ENCODE data around the gene HIPK4. TPM values are rescaled to one million over a fixed set of nuclear protein-coding genes. Genes with fewer than 3 reads are reported as not detected.

Gene HIPK4
- total and polyA plus RNA-seq, 2 of the 4 experiments (the other 2 are of a cell fraction) = 0.12 to 0.18 TPM

GRCh38 chr19:40410030-40410389 is 20.0 kb upstream of the HIPK4 start:
- no CpG with 5 or more reads among the region's 9 CpGs for WGBS, 2 experiments (ENCODE audit: extremely low coverage in 2 of 2, insufficient read length in 1 of 2)
- Histone ChIP-seq H2BK15ac (ENCODE audit: low read depth, low read length) (no peak overlapping the region), H2AK5ac (ENCODE audit: low read depth, low read length) (no peak overlapping the region), H3K9ac (ENCODE audit: low read depth, low read length) (no peak overlapping the region), H3K4me1 (ENCODE audit: control insufficient read depth, insufficient read depth, low read length) (no peaks in the 10 kb centered on the region), H3K4ac (ENCODE audit: low read depth, low read length) (no peak overlapping the region), H3K27me3 (ENCODE audit: control insufficient read depth, insufficient read depth, low read length) (no peaks in the 10 kb centered on the region), H4K91ac (ENCODE audit: insufficient read depth, low read depth, low read length) (no peak overlapping the region), H3K27ac (ENCODE audit: insufficient read depth, low read length) (no peak overlapping the region), H3K56ac (ENCODE audit: extremely low read depth, insufficient read depth, low read length) (no peak overlapping the region), H2AK9ac (replicated peaks; ENCODE audit: low read depth, low read length, poor library complexity) (no peak overlapping the region), H3K18ac (ENCODE audit: low read depth, low read length) (no peak overlapping the region), H4K5ac (ENCODE audit: low read depth, low read length) (no peak overlapping the region), H2BK120ac (ENCODE audit: low read depth, low read length) (no peak overlapping the region), H3K79me1 (ENCODE audit: low read depth in 1 of 2, low read length in 2 of 2) (no peaks in the 10 kb centered on the region), H4K20me1 (ENCODE audit: insufficient read depth, low read length) (no peaks in the 10 kb centered on the region), H3K36me3 (ENCODE audit: control insufficient read depth, insufficient read depth, low read length) (no peaks in the 10 kb centered on the region), H3K23ac (ENCODE audit: low read depth, low read length) (no peak overlapping the region), H3K4me3 (ENCODE audit: insufficient read depth, low read depth, low read length) (no peak overlapping the region), H4K8ac (ENCODE audit: low read depth in 2 of 2, low read length in 2 of 2) (no peak overlapping the region), H2AFZ (replicated peaks; ENCODE audit: low read length, poor library complexity) (no peak overlapping the region), H3K9me1 (ENCODE audit: insufficient read depth, low read length) (no peaks in the 10 kb centered on the region), H3K14ac (replicated peaks; ENCODE audit: low read depth, low read length) (no peak overlapping the region), H2BK5ac (ENCODE audit: low read depth, low read length, poor library complexity, severe bottlenecking) (no peak overlapping the region), H3K9me3 (ENCODE audit: control insufficient read depth, insufficient read depth, low read length) (no peaks in the 10 kb centered on the region), H3K4me2 (ENCODE audit: low read depth, low read length) (no peak overlapping the region), H2BK20ac (ENCODE audit: low read depth, low read length) (no peak overlapping the region)
- no peak for TF ChIP-seq RFX5 (IDR thresholded peaks at IDR 0.05; ENCODE audit: low read depth, low read length)
- TF ChIP-seq FOS (IDR thresholded peaks at IDR 0.05; ENCODE audit: low read depth, low read length) = no peak
- no peak for TF ChIP-seq ELK1 (IDR thresholded peaks at IDR 0.05; ENCODE audit: borderline replicate concordance, low read depth, low read length)
- TF ChIP-seq CEBPB (IDR thresholded peaks at IDR 0.05; ENCODE audit: low read depth, low read length) = no peak
- no peak for TF ChIP-seq USF2 (IDR thresholded peaks at IDR 0.05; ENCODE audit: low read depth, low read length)
- TF ChIP-seq CHD1 (IDR thresholded peaks at IDR 0.05; ENCODE audit: low read depth, low read length) = no peak
- TF ChIP-seq RAD21 (IDR thresholded peaks at IDR 0.05; ENCODE audit: low read length) = no peak
- TF ChIP-seq SMC3 (IDR thresholded peaks at IDR 0.05; ENCODE audit: low read depth, low read length) = no peak
- no peak for TF ChIP-seq CTCF (conservative IDR thresholded peaks at IDR 0.05; ENCODE audit: low read depth, low read length)
- TF ChIP-seq MXI1 (IDR thresholded peaks at IDR 0.05; ENCODE audit: borderline replicate concordance, low read depth, low read length) = no peak
- no peak for TF ChIP-seq BHLHE40 (IDR thresholded peaks at IDR 0.05; ENCODE audit: low read depth, low read length)
- TF ChIP-seq MAFK (IDR thresholded peaks at IDR 0.05; ENCODE audit: low read depth, low read length) = no peak
- TF ChIP-seq NFE2L2 (IDR thresholded peaks at IDR 0.05; ENCODE audit: low read depth, low read length) = no peak
- intact Hi-C loops (cut with micrococcal nuclease) = no loop called here
- dilution Hi-C loops (cut with HindIII; ENCODE audit: low sequenced_read_pairs, unreplicated experiment) = no loop called here
- no TSS peak for BruUV-seq (replicated peaks)
- ATAC-seq (ENCODE audit: low read depth) (no peak), DNase-seq (no peak)
- in situ Hi-C loops (cut with MboI; ENCODE audit: low sequenced_read_pairs) = no loop called here
- ChIA-PET POLR2A (ENCODE audit: unreplicated experiment) (no interaction called here), CTCF (no interaction called here)

All from IMR-90 (cell line).